H9 (cell line): ENCODE data around the gene TTC12. TPM values are rescaled to one million over a fixed set of nuclear protein-coding genes. Genes with fewer than 3 reads are reported as not detected.

Experiments used
- DNase-seq: peaks from one replicate; pipeline ENCODE4 v3.0.0-alpha.2; 2017
- H2AFZ ChIP-seq: one replicate; pipeline ENCODE4 v1.6.1; 2013; ENCODE audit warnings: mild to moderate bottlenecking, low read length, control low read depth, moderate library complexity
- H2AK5ac ChIP-seq: 2 replicates; pipeline ENCODE4 v1.6.1; 2013; ENCODE audit warnings: low read length, control low read depth, mixed read lengths; ENCODE audit not compliant: insufficient read length
- H2BK120ac ChIP-seq: one replicate; pipeline ENCODE4 v1.6.1; 2013; ENCODE audit warnings: low read depth, mild to moderate bottlenecking, low read length, control low read depth, inconsistent platforms; ENCODE audit not compliant: poor library complexity, severe bottlenecking
- H2BK12ac ChIP-seq: 2 replicates; pipeline ENCODE4 v1.6.1; 2013; ENCODE audit warnings: low read length, control low read depth, mixed read lengths, low read depth; ENCODE audit not compliant: insufficient read length
- H2BK15ac ChIP-seq: 2 replicates; pipeline ENCODE4 v1.6.1; 2013; ENCODE audit warnings: low read depth, low read length, control low read depth
- H2BK20ac ChIP-seq: one replicate; pipeline ENCODE4 v1.6.1; 2013; ENCODE audit warnings: low read depth, mild to moderate bottlenecking, low read length, control low read depth, inconsistent platforms; ENCODE audit not compliant: poor library complexity, severe bottlenecking
- H2BK5ac ChIP-seq: 2 replicates; pipeline ENCODE4 v1.6.1; 2013; ENCODE audit warnings: low read length, control low read depth, mixed read lengths; ENCODE audit not compliant: insufficient read length
- H3K14ac ChIP-seq: 2 replicates; pipeline ENCODE4 v1.6.1; 2013; ENCODE audit warnings: low read length, control low read depth; ENCODE audit not compliant: insufficient read depth
- H3K18ac ChIP-seq: 2 replicates; pipeline ENCODE4 v1.6.1; 2013; ENCODE audit warnings: low read depth, mild to moderate bottlenecking, mixed read lengths, low read length, control low read depth; ENCODE audit not compliant: insufficient read length
- H3K23ac ChIP-seq: 2 replicates; pipeline ENCODE4 v1.6.1; 2013; ENCODE audit warnings: low read length, control low read depth, mixed read lengths, low read depth; ENCODE audit not compliant: insufficient read length
- H3K23me2 ChIP-seq: 2 replicates; pipeline ENCODE4 v1.6.1; 2013; ENCODE audit warnings: low read depth, mild to moderate bottlenecking, mixed read lengths, low read length, control low read depth; ENCODE audit not compliant: insufficient read length, poor library complexity, severe bottlenecking
- H3K27ac ChIP-seq: 2 replicates; pipeline ENCODE4 v1.5.1; 2013; ENCODE audit warnings: low read length, control low read depth, mixed read lengths, low read depth; ENCODE audit not compliant: insufficient read length
- H3K27me3 ChIP-seq: 2 replicates; pipeline ENCODE4 v1.6.1; 2013; ENCODE audit warnings: low read length, control low read depth, inconsistent platforms; ENCODE audit not compliant: insufficient read depth
- H3K4ac ChIP-seq: 2 replicates; pipeline ENCODE4 v1.6.1; 2013; ENCODE audit warnings: low read depth, mild to moderate bottlenecking, control low read depth, inconsistent platforms, low read length, moderate library complexity
- H3K4me1 ChIP-seq: 2 replicates; pipeline ENCODE4 v1.6.1; 2013; ENCODE audit warnings: low read length, control low read depth, inconsistent platforms; ENCODE audit not compliant: insufficient read depth
- H3K4me2 ChIP-seq: 2 replicates; pipeline ENCODE4 v1.6.1; 2013; ENCODE audit warnings: low read length, control low read depth, mixed read lengths; ENCODE audit not compliant: insufficient read length, insufficient read depth
- H3K56ac ChIP-seq: 2 replicates; pipeline ENCODE4 v1.6.1; 2013; ENCODE audit warnings: low read depth, mild to moderate bottlenecking, mixed read lengths, low read length, control low read depth; ENCODE audit not compliant: insufficient read length
- H3K79me1 ChIP-seq: 2 replicates; pipeline ENCODE4 v1.6.1; 2013; ENCODE audit warnings: low read depth, mild to moderate bottlenecking, moderate library complexity, low read length, control low read depth, inconsistent platforms; ENCODE audit not compliant: insufficient read depth, poor library complexity, severe bottlenecking
- H3K79me2 ChIP-seq: 2 replicates; pipeline ENCODE4 v1.6.1; 2013; ENCODE audit warnings: low read length, control low read depth, inconsistent platforms; ENCODE audit not compliant: insufficient read depth
- H3K9ac ChIP-seq: 2 replicates; pipeline ENCODE4 v1.6.1; 2013; ENCODE audit warnings: low read length, control low read depth, mixed read lengths; ENCODE audit not compliant: insufficient read length; ENCODE audit errors: extremely low read depth
- H3K9me3 ChIP-seq: one replicate; pipeline ENCODE4 v1.6.1; 2013; ENCODE audit warnings: low read depth, low read length, inconsistent platforms; ENCODE audit not compliant: control insufficient read depth
- H3T11ph ChIP-seq: one replicate; pipeline ENCODE4 v1.6.1; 2013; ENCODE audit warnings: mild to moderate bottlenecking, low read length, control low read depth, inconsistent platforms
- H4K20me1 ChIP-seq: one replicate; pipeline ENCODE4 v1.6.1; 2013; ENCODE audit not compliant: control insufficient read depth, insufficient read length, insufficient read depth
- H4K5ac ChIP-seq: 2 replicates; pipeline ENCODE4 v1.6.1; 2013; ENCODE audit warnings: low read depth, mild to moderate bottlenecking, mixed read lengths, low read length, control low read depth; ENCODE audit not compliant: insufficient read length
- H4K8ac ChIP-seq: replicated peaks from 2 replicates; pipeline ENCODE4 v1.6.1; 2013; ENCODE audit warnings: low read length, control low read depth, mixed read lengths, low read depth; ENCODE audit not compliant: insufficient read length
- H4K91ac ChIP-seq: 2 replicates; pipeline ENCODE4 v1.6.1; 2013; ENCODE audit warnings: low read depth, mild to moderate bottlenecking, moderate library complexity, mixed read lengths, low read length, control low read depth; ENCODE audit not compliant: insufficient read length
- H3K27ac Mint-ChIP-seq, 3 experiments: 2 replicates in 2 of 3; 3 replicates in 1 of 3; pipeline ENCODE4 v1.8.0; 2020 to 2021; ENCODE audit warnings: mixed read lengths in 3 of 3, mild to moderate bottlenecking in 1 of 3, moderate library complexity in 1 of 3
- H3K27me3 Mint-ChIP-seq: 2 replicates; pipeline ENCODE4 v1.8.0; 2021; ENCODE audit warnings: low read depth, mild to moderate bottlenecking, moderate library complexity, mixed read lengths
- H3K36me3 Mint-ChIP-seq, 3 experiments: 2 replicates in 2 of 3; 3 replicates in 1 of 3; pipeline ENCODE4 v1.8.0; 2020 to 2021; ENCODE audit warnings: low read depth in 3 of 3, mixed read lengths in 3 of 3; ENCODE audit not compliant: insufficient read depth in 1 of 3
- H3K4me1 Mint-ChIP-seq, 2 experiments: 2 replicates each; pipeline ENCODE4 v1.8.0; 2020; ENCODE audit warnings: mixed read lengths in 2 of 2
- H3K4me3 Mint-ChIP-seq, 2 experiments: 2 replicates in 1 of 2; 3 replicates in 1 of 2; pipeline ENCODE4 v1.8.0; 2020 to 2021; ENCODE audit warnings: mild to moderate bottlenecking in 2 of 2, mixed read lengths in 2 of 2, moderate library complexity in 1 of 2
- H3K9me3 Mint-ChIP-seq, 2 experiments: 2 replicates in 1 of 2; 3 replicates in 1 of 2; pipeline ENCODE4 v1.8.0; 2020; ENCODE audit warnings: mild to moderate bottlenecking in 2 of 2, mixed read lengths in 2 of 2, moderate library complexity in 1 of 2
- WGBS: extraction: QIAGEN DNeasy Blood & Tissue Kit; methylation state at CpG from one replicate; pipeline ENCODE4 v1.1.7; 2013; ENCODE audit warnings: missing lambda C conversion rate, low lambda C conversion rate, mixed read lengths; ENCODE audit not compliant: insufficient read length; ENCODE audit errors: extremely low coverage; 5-methylcytosine and 5-hydroxymethylcytosine counted together
- total RNA-seq: library from RNA; stranded (reverse); gene quantifications from 2 replicates; pipeline ENCODE4 v1.2.1, GENCODE V29; 2021
- TF ChIP-seq, protein P1 (sequence below): fragments of 200-600 bp; sonication (generic); conservative IDR thresholded peaks from 3 replicates; pipeline ENCODE4 v1.8.0; 2021; ENCODE audit warnings: antibody characterized with exemption, mild to moderate bottlenecking

Gene TTC12
- total RNA-seq, 1 experiment from 2014 or later, result 8.3 TPM

DNA sequence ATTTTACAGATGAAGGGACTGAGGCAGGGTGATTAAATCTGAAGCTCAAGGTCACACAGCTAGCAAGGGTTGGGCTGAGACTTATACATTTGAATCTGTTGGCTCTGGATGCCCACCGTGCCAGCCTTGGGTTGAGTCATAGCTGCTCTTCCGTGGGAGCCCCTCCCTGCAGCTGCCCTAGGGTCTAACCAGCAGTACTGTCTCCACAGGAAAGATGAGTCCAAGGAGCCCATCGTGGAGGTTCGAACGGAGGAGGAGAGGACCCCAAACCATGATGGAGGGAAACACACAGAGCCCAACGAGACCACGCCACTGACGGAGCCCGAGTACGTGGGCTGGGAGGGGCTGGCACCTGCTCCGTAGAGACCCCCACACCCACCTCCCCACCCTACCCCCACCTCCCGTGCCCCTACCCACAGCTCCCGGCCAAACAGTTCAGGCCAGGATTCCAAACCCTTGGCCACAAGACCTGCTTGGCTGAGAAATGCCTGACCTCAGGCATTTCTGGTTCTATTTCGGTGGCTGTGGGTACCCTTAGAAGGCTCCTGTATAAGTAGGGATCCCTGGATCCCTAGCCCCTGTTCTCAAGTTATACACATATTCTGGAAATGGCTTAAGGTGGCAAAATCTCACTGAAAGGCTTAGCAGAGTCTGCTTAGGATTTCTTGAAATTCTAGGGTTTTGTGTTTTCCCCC is 42.7 kb upstream of the TTC12 start:
- Histone ChIP-seq H4K91ac (no peak overlapping the region), H3K4me1 (no peaks in the 10 kb centered on the region), H2BK20ac (no peak overlapping the region), H3K79me1 (no peaks in the 10 kb centered on the region), H3K4ac (no peak overlapping the region), H3K27ac (no peak overlapping the region), H3K56ac (no peak overlapping the region), H4K5ac (no peak overlapping the region), H3K4me2 (no peak overlapping the region), H3K9ac (no peak overlapping the region), H3K79me2 (no peaks in the 10 kb centered on the region), H3K18ac (no peak overlapping the region), H3T11ph (no peak overlapping the region), H4K20me1 (no peaks in the 10 kb centered on the region), H3K27me3 (no peaks in the 10 kb centered on the region), H2AK5ac (no peak overlapping the region), H3K14ac (no peak overlapping the region), H2BK12ac (no peak overlapping the region), H4K8ac (no peak overlapping the region), H3K23ac (no peak overlapping the region), H2BK15ac (no peak overlapping the region), H3K23me2 (no peaks in the 10 kb centered on the region), H3K9me3 (no peaks in the 10 kb centered on the region), H2BK5ac (no peak overlapping the region), H2AFZ (no peak overlapping the region), H2BK120ac (no peak overlapping the region)
- WGBS, result no CpG with 5 or more reads among the region's 14 CpGs
- no peak for DNase-seq
- Mint-ChIP-seq H3K9me3 (no peaks in the 10 kb centered on the region), H3K36me3 (no peaks in the 10 kb centered on the region), H3K4me1 (peaks cover 3 to 4% of the 10 kb centered on the region in 2 experiments; a peak in 2 of 4 replicates), H3K4me3 (no peak overlapping the region), H3K27me3 (no peaks in the 10 kb centered on the region; the same call in 1 of the 2 replicates), H3K27ac (no peak overlapping the region; a peak in 1 of 7 replicates)
- TF ChIP-seq, protein P1, sequence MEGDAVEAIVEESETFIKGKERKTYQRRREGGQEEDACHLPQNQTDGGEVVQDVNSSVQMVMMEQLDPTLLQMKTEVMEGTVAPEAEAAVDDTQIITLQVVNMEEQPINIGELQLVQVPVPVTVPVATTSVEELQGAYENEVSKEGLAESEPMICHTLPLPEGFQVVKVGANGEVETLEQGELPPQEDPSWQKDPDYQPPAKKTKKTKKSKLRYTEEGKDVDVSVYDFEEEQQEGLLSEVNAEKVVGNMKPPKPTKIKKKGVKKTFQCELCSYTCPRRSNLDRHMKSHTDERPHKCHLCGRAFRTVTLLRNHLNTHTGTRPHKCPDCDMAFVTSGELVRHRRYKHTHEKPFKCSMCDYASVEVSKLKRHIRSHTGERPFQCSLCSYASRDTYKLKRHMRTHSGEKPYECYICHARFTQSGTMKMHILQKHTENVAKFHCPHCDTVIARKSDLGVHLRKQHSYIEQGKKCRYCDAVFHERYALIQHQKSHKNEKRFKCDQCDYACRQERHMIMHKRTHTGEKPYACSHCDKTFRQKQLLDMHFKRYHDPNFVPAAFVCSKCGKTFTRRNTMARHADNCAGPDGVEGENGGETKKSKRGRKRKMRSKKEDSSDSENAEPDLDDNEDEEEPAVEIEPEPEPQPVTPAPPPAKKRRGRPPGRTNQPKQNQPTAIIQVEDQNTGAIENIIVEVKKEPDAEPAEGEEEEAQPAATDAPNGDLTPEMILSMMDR, result no peak
